Testis (tissue), 2 donors: ENCODE data around the gene TMEM87B.

ENCODE experiments used
- CTCF ChIP-seq, 3 experiments: fragments of 450-650 bp in 2 of 3; fragments of 200-600 bp in 1 of 3; sonication (generic) in 1 of 3; IDR thresholded peaks; one replicate each; pipeline ENCODE4 v1.5.1; 2016 to 2019; ENCODE audit warnings: antibody characterized with exemption in 3 of 3, mild to moderate bottlenecking in 2 of 3, moderate library complexity in 1 of 3
- POLR2A ChIP-seq: fragments of 450-650 bp; IDR thresholded peaks from one replicate; pipeline ENCODE4 v1.6.1; 2017; ENCODE audit warnings: antibody characterized with exemption, mild to moderate bottlenecking, moderate library complexity

GRCh38 chr2:112007493-112007892 lies 47.6 kb upstream of the TMEM87B start:
- TF ChIP-seq CTCF (IDR thresholded peaks at IDR 0.05) (no peak), POLR2A (no peak)
